Muscle of arm (tissue), 12 donors: ENCODE results near the gene BRD7. TPM values are rescaled to one million over a fixed set of nuclear protein-coding genes. Genes with fewer than 3 reads are reported as not detected.

Experiments used
- DNase-seq: peaks from one replicate; pipeline ENCODE4 v3.0.0-alpha.2; 2013
- polyA plus RNA-seq, 12 donors: library from polyadenylated mRNA; unstranded; fragments of 120-200 nt; gene quantifications; one replicate each; pipeline ENCODE4 v1.2.1, GENCODE V29; 2013; ENCODE audit not compliant: insufficient read length in 12 of 12

BRD7 gene
- polyA plus RNA-seq, 12 donors = 59.8 to 80.7 (median 77.5) TPM; not detected in 1

- no peak for DNase-seq
These were observed 63.2 kb downstream of the BRD7 start for GRCh38 chr16:50305441-50306061.

GRCh38 chr16:50304467-50305440, 64.0 kb downstream of the BRD7 start:
- no peak for DNase-seq

GRCh38 chr16:50303605-50304466, 65.0 kb downstream of the BRD7 start:
- DNase-seq = no peak

- no peak for DNase-seq
These were observed 65.7 kb downstream of the BRD7 start for GRCh38 chr16:50303041-50303604.

GRCh38 chr16:50302472-50303005, 66.2 kb downstream of the BRD7 start:
- DNase-seq = no peak

GRCh38 chr16:50301626-50302471, 66.9 kb downstream of the BRD7 start:
- DNase-seq = no peak

- DNase-seq = no peak
These were observed 67.7 kb downstream of the BRD7 start for GRCh38 chr16:50300942-50301625.

- DNase-seq = no peak
These were observed 69.2 kb downstream of the BRD7 start for GRCh38 chr16:50299508-50300105.

GRCh38 chr16:50298591-50299507, 69.9 kb downstream of the BRD7 start:
- no peak for DNase-seq

- no peak for DNase-seq
These were observed 70.7 kb downstream of the BRD7 start for GRCh38 chr16:50298075-50298460.

GRCh38 chr16:50297301-50298074, 71.3 kb downstream of the BRD7 start:
- DNase-seq = no peak

GRCh38 chr16:50296807-50297206, 72.0 kb downstream of the BRD7 start:
- no peak for DNase-seq

GRCh38 chr16:50295541-50296132, 73.2 kb downstream of the BRD7 start:
- DNase-seq = no peak

- DNase-seq = no peak
These were observed 73.8 kb downstream of the BRD7 start for GRCh38 chr16:50294955-50295354.

GRCh38 chr16:50293994-50294855, 74.6 kb downstream of the BRD7 start:
- DNase-seq = no peak
